Mesothelial cell of epicardium (in vitro differentiated cells): ENCODE data around the gene TRIM64. TPM values are rescaled to one million over a fixed set of nuclear protein-coding genes. Genes with fewer than 3 reads are reported as not detected.
"Not testable (repeated sequence)": the region's sequence is repeated elsewhere in the genome, so short reads cannot be mapped to it uniquely, and the experiment has no call there.

Source experiments
- DNase-seq, 2 experiments: peaks; one replicate each; pipeline ENCODE4 v3.0.0; 2021; ENCODE audit warnings: low spot score in 2 of 2; ENCODE audit not compliant: unreplicated experiment in 2 of 2
- H3K27ac Mint-ChIP-seq: 2 replicates; pipeline ENCODE4 v1.8.0; 2021; ENCODE audit warnings: mixed read lengths
- H3K27me3 Mint-ChIP-seq: 2 replicates; pipeline ENCODE4 v1.8.0; 2021; ENCODE audit warnings: low read depth, mixed read lengths
- H3K36me3 Mint-ChIP-seq: 2 replicates; pipeline ENCODE4 v1.8.0; 2021; ENCODE audit warnings: mixed read lengths
- H3K4me1 Mint-ChIP-seq: 2 replicates; pipeline ENCODE4 v1.8.0; 2021; ENCODE audit warnings: mixed read lengths
- H3K4me3 Mint-ChIP-seq: 2 replicates; pipeline ENCODE4 v1.8.0; 2021; ENCODE audit warnings: mild to moderate bottlenecking, moderate library complexity, mixed read lengths
- H3K9me3 Mint-ChIP-seq: 2 replicates; pipeline ENCODE4 v1.8.0; 2021; ENCODE audit warnings: mixed read lengths
- total RNA-seq: library from RNA; stranded (reverse); gene quantifications from 3 replicates; pipeline ENCODE4 v1.2.1, GENCODE V29; 2021
- TF ChIP-seq, protein P1 (sequence below): fragments of 200-600 bp; sonication (generic); IDR thresholded peaks from one replicate; pipeline ENCODE4 v1.5.0; 2021; ENCODE audit warnings: antibody characterized with exemption; ENCODE audit not compliant: unreplicated experiment

The TRIM64 gene
- total RNA-seq, result not detected in 3 replicates

DNA sequence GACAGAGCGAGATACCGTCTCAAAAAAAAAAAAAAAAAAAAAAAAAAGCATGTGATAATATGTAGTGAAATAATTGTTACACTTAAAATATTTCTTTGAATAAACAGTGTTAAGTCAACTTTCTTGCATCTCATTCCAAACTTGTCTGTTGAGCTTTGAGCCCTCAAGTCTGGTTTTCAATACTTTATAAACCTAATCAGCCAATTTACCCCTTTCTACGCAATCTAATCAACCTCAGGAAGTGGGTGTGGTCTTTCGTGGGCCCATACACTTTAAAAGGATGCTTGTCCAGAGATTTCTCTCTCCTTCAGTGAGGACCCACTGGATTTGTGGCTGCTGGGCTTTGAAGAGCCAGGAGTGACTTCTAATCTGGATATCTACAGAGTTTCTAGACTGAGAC lies at the start of gene TRIM64:
TRIM64 (plus strand) TSS at position 301 of the 400 bp plus-strand sequence. CDS start 2,467 bp downstream, outside the sequence.
- not testable (repeated sequence) for H3K36me3 Mint-ChIP-seq, DNase-seq, H3K4me1 Mint-ChIP-seq, H3K9me3 Mint-ChIP-seq, H3K27me3 Mint-ChIP-seq, H3K4me3 Mint-ChIP-seq, H3K27ac Mint-ChIP-seq

DNA sequence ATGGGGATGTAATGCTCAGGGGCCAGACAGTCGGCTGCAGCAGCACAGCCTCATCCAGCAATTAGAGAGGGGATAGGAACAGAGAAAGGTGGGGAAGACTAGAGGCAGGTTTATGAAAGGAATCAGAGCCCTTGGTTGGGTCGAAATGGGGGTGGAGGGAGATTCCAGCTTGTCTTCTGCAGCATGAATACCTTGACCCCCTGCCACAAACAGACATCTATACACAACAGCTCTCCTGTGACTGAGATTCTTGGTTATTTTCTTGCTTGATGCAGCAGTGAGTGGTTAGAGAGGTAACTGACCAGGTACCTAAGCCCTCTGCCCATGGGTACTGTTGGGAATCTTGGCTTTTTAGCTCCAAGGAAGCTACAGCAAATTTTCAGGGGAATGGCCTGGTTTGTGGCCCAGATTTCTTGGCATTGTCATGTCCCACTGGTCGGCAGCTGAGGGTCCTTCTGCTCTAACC lies 43.6 kb upstream of the TRIM64 start, which contains the start of gene TRIM49D1:
TRIM49D1 (minus strand) TSS at position 51 of the 466 bp plus-strand sequence. CDS start 4,535 bp downstream, outside the sequence.
- TF ChIP-seq, protein P1, sequence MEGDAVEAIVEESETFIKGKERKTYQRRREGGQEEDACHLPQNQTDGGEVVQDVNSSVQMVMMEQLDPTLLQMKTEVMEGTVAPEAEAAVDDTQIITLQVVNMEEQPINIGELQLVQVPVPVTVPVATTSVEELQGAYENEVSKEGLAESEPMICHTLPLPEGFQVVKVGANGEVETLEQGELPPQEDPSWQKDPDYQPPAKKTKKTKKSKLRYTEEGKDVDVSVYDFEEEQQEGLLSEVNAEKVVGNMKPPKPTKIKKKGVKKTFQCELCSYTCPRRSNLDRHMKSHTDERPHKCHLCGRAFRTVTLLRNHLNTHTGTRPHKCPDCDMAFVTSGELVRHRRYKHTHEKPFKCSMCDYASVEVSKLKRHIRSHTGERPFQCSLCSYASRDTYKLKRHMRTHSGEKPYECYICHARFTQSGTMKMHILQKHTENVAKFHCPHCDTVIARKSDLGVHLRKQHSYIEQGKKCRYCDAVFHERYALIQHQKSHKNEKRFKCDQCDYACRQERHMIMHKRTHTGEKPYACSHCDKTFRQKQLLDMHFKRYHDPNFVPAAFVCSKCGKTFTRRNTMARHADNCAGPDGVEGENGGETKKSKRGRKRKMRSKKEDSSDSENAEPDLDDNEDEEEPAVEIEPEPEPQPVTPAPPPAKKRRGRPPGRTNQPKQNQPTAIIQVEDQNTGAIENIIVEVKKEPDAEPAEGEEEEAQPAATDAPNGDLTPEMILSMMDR, result no peak
- Mint-ChIP-seq H3K4me3 (no peak within 1 kb of the TSS), H3K27me3 (peaks cover 28% of the 10 kb centered on the region), H3K36me3 (no peaks in the 10 kb centered on the region), H3K4me1 (no peaks in the 10 kb centered on the region), H3K27ac (no peak within 1 kb of the TSS), H3K9me3 (no peaks in the 10 kb centered on the region)
- no peak for DNase-seq

GRCh38 chr11:89923764-89924163 lies 42.1 kb upstream of the TRIM64 start, which contains the start of gene TRIM49D2:
TSS of gene TRIM49D2 (plus strand) at chr11:89924064. CDS start at chr11:89926762, 2,698 bp downstream.
- H3K27me3 Mint-ChIP-seq, result peaks cover 28% of the 10 kb centered on the region
- not testable (repeated sequence) for H3K4me1 Mint-ChIP-seq, H3K36me3 Mint-ChIP-seq, DNase-seq, H3K27ac Mint-ChIP-seq, H3K9me3 Mint-ChIP-seq, H3K4me3 Mint-ChIP-seq

DNA sequence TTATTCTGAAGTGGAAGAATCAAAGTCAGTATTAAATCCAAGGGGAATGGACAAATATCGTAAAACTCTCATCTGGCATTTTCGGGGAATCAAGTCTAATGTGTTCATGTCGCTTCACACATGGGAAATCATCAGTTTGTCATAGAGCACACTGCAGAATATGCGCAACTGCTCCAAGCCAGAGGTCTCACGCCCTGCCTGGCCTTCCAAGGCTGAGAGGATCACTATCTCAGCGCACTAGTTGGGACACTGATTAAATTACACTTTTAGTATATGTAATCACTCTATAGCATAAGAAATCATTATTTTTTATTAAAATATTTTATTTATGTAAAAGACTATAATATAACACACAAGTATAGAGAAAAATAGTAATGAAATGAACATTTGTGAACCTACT lies 5.0 kb upstream of the TRIM64 start:
- not testable (repeated sequence) for DNase-seq, H3K4me1 Mint-ChIP-seq, H3K27ac Mint-ChIP-seq

More for the DNA sequence above, 5.0 kb upstream of the TRIM64 start:
- H3K27me3 Mint-ChIP-seq, H3K9me3 Mint-ChIP-seq, H3K36me3 Mint-ChIP-seq, H3K4me3 Mint-ChIP-seq: not testable (repeated sequence)

Other genes with a start within 250 kb of the TRIM64 start
- not detected in 3 replicates for gene TRIM49, start 157.5 kb upstream of the TRIM64 start, total RNA-seq
- not detected in 3 replicates for gene TRIM64B, start 87.5 kb upstream of the TRIM64 start, total RNA-seq
- not detected in 3 replicates for gene TRIM49D1, start 43.8 kb upstream of the TRIM64 start, total RNA-seq
- gene TRIM49D2, start 42.0 kb upstream of the TRIM64 start, total RNA-seq, result not detected in 3 replicates
- not detected in 3 replicates for gene TRIM49C, start 65.1 kb downstream of the TRIM64 start, total RNA-seq
- not detected in 3 replicates for gene UBTFL1, start 119.9 kb downstream of the TRIM64 start, total RNA-seq
- 33.6 to 39.7 TPM (median 39.5 TPM) in 3 replicates for gene NAALAD2, start 168.6 kb downstream of the TRIM64 start, total RNA-seq